Endodermal cell (in vitro differentiated cells): ENCODE data around the gene SUCLG2. TPM values are rescaled to one million over a fixed set of nuclear protein-coding genes. Genes with fewer than 3 reads are reported as not detected.

ENCODE experiments used
- DNase-seq: peaks from one replicate; pipeline ENCODE4 v3.0.0-alpha.2; 2017
- H3K27ac ChIP-seq: 2 replicates; pipeline ENCODE4 v1.5.1; 2013; ENCODE audit warnings: mild to moderate bottlenecking, low read depth, low read length, moderate library complexity
- H3K27me3 ChIP-seq: 2 replicates; pipeline ENCODE4 v1.6.1; 2013; ENCODE audit warnings: mild to moderate bottlenecking, low read length, moderate library complexity; ENCODE audit not compliant: insufficient read depth, control insufficient read depth, poor library complexity, severe bottlenecking
- H3K36me3 ChIP-seq: 2 replicates; pipeline ENCODE4 v1.7.0; 2013; ENCODE audit warnings: mild to moderate bottlenecking, low read length, moderate library complexity; ENCODE audit not compliant: control insufficient read depth, insufficient read depth
- H3K4me1 ChIP-seq: one replicate; pipeline ENCODE4 v1.7.0; 2013; ENCODE audit warnings: low read length; ENCODE audit not compliant: control insufficient read depth, insufficient read depth
- H3K4me3 ChIP-seq: 2 replicates; pipeline ENCODE4 v1.5.1; 2013; ENCODE audit warnings: mild to moderate bottlenecking, low read length, moderate library complexity
- H3K9ac ChIP-seq: 2 replicates; pipeline ENCODE4 v1.6.1; 2013; ENCODE audit warnings: mild to moderate bottlenecking, low read length, moderate library complexity; ENCODE audit not compliant: poor library complexity, severe bottlenecking; ENCODE audit errors: extremely low read depth
- H3K9me3 ChIP-seq: 2 replicates; pipeline ENCODE4 v1.6.1; 2013; ENCODE audit warnings: mild to moderate bottlenecking, low read length, moderate library complexity; ENCODE audit not compliant: control insufficient read depth
- H3K27ac Mint-ChIP-seq: 2 replicates; pipeline ENCODE4 v1.8.0; 2020; ENCODE audit warnings: mixed read lengths
- H3K27me3 Mint-ChIP-seq: 2 replicates; pipeline ENCODE4 v1.8.0; 2021; ENCODE audit warnings: mild to moderate bottlenecking, mixed read lengths; ENCODE audit not compliant: insufficient read depth
- H3K36me3 Mint-ChIP-seq: 2 replicates; pipeline ENCODE4 v1.8.0; 2020; ENCODE audit warnings: low read depth, mixed read lengths
- H3K4me1 Mint-ChIP-seq: 2 replicates; pipeline ENCODE4 v1.8.0; 2020; ENCODE audit warnings: mixed read lengths
- H3K4me3 Mint-ChIP-seq: 2 replicates; pipeline ENCODE4 v1.8.0; 2020; ENCODE audit warnings: mild to moderate bottlenecking, moderate library complexity, mixed read lengths
- H3K9me3 Mint-ChIP-seq: 2 replicates; pipeline ENCODE4 v1.8.0; 2020; ENCODE audit warnings: mild to moderate bottlenecking, mixed read lengths
- CTCF ChIP-seq: fragments of 200-600 bp; sonication (generic); conservative IDR thresholded peaks from 2 replicates; pipeline ENCODE4 v1.5.0; 2021; ENCODE audit warnings: antibody characterized with exemption, mild to moderate bottlenecking
- WGBS, 2 experiments: methylation state at CpG; one replicate each; pipeline versions ENCODE4 v1.1.5 to v1.1.7; 2013; ENCODE audit warnings: missing lambda C conversion rate in 2 of 2, mixed read lengths in 1 of 2; ENCODE audit not compliant: insufficient coverage in 1 of 2, insufficient read length in 1 of 2; 5-methylcytosine and 5-hydroxymethylcytosine counted together
- total RNA-seq, 2 donors: library from RNA; stranded (reverse); fragmentation: NEBNext Ultra II Directional in 1 of 2; extraction: Animal tissue kit (Norgen Biotek cat#: 25700) in 1 of 2; gene quantifications; 2 replicates in 1 of 2; 3 replicates in 1 of 2; pipeline ENCODE4 v1.2.1, GENCODE V29; 2021

SUCLG2 gene
- total RNA-seq, 2 donors from 2014 or later, result 42.4 to 57.3 TPM

DNA sequence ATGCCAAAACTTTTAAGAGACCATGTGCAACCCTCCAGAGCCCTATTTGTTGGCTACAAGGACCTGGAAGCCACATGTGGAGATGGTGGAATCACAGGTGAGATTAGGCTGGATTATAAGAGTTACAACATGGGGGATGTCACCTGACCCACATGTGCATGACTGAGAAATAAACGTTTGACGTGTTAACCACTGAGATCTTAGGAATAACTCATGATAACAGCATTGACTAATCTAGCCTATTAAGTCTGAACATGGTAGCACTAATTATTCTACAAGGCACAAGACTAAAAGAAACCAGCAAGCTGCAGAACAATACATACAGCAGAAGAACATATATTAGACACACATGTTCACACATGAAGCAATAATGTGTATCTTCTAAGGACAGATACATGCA lies 38.4 kb downstream of the SUCLG2 start:
- no peak overlapping the region for H3K9ac ChIP-seq
- Mint-ChIP-seq H3K27ac (no peak overlapping the region), H3K9me3 (no peaks in the 10 kb centered on the region), H3K27me3 (no peaks in the 10 kb centered on the region), H3K4me3 (no peak overlapping the region), H3K4me1 (peaks cover 17% of the 10 kb centered on the region), H3K36me3 (peaks cover 26% of the 10 kb centered on the region)
- peaks cover 4% of the 10 kb centered on the region for H3K4me1 ChIP-seq
- no peak overlapping the region for H3K27ac ChIP-seq
- H3K9me3 ChIP-seq, result no peaks in the 10 kb centered on the region
- no peak for TF ChIP-seq CTCF
- H3K36me3 ChIP-seq, result peaks cover 5% of the 10 kb centered on the region
- H3K4me3 ChIP-seq, result no peak overlapping the region
- 93 to 94% methylated on average over 2 of the region's 2 CpGs for WGBS, 2 experiments
- DNase-seq, result no peak
- no peaks in the 10 kb centered on the region for H3K27me3 ChIP-seq

DNA sequence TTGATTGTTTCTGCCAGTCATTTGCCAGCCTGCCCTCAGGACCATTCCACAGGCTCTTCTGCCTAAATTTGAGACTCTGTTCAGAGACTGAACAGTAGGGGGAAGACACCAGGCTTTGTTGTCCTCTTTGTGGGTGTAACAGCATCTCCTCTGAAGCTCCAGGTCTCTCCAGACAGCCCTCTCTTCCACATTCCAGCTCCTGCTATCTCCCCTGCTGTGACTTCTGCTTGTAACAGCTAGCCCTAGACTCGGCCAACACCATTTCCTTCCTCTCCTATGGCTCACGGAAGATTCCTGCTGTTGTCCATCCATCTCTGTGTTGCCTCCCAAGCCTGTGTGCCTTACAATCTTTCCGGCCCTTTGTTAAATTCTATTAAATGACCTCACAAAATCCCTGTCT lies 40.2 kb downstream of the SUCLG2 start:
- Histone ChIP-seq H3K9ac (no peak overlapping the region), H3K27ac (no peak overlapping the region), H3K4me3 (no peak overlapping the region), H3K36me3 (peaks cover 18% of the 10 kb centered on the region), H3K9me3 (no peaks in the 10 kb centered on the region), H3K4me1 (peaks cover 4% of the 10 kb centered on the region), H3K27me3 (no peaks in the 10 kb centered on the region)
- peaks cover 3% of the 10 kb centered on the region for H3K9me3 Mint-ChIP-seq
- H3K27me3 Mint-ChIP-seq, result no peaks in the 10 kb centered on the region
- 65 to 78% methylated on average over 2 to 3 of the region's 3 CpGs for WGBS, 2 experiments
- H3K4me3 Mint-ChIP-seq, result no peak overlapping the region
- H3K4me1 Mint-ChIP-seq, result peaks cover 19% of the 10 kb centered on the region
- TF ChIP-seq CTCF, result peak; percentile 25
- H3K36me3 Mint-ChIP-seq, result peaks cover 32% of the 10 kb centered on the region
- DNase-seq, result peak; percentile 70
- H3K27ac Mint-ChIP-seq, result no peak overlapping the region

DNA sequence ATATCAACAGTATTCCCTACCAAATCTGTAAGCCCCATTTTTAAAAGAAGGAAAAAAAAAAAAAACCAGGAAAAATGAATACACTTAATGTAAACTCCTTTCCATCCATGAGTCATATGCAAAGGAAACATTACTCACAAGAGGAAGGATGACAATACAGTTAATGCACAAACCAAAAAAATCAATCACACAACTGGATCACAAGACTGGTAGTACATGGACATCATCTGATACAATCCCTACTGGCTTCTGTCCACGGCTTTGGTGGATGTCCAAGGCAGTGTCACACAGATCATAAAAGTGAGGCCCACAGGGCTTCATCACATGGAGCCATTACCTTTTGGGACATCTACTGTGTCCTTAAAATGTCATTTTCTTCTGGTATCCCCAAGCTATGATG lies 44.0 kb downstream of the SUCLG2 start:
- no peaks in the 10 kb centered on the region for H3K27me3 ChIP-seq
- H3K4me3 Mint-ChIP-seq, result no peak overlapping the region
- H3K4me1 ChIP-seq, result peaks cover 4% of the 10 kb centered on the region
- H3K27ac ChIP-seq, result no peak overlapping the region
- no peak overlapping the region for H3K4me3 ChIP-seq
- H3K9me3 Mint-ChIP-seq, result peaks cover 3% of the 10 kb centered on the region
- DNase-seq, result no peak
- H3K27me3 Mint-ChIP-seq, result no peaks in the 10 kb centered on the region
- H3K9ac ChIP-seq, result no peak overlapping the region
- H3K36me3 Mint-ChIP-seq, result peaks cover 43% of the 10 kb centered on the region
- no peaks in the 10 kb centered on the region for H3K9me3 ChIP-seq
- H3K27ac Mint-ChIP-seq, result no peak overlapping the region
- WGBS, 2 experiments, result 87 to 100% methylated on average over 1 of the region's 1 CpG
- H3K4me1 Mint-ChIP-seq, result peaks cover 19% of the 10 kb centered on the region
- peaks cover 27% of the 10 kb centered on the region for H3K36me3 ChIP-seq
- no peak for TF ChIP-seq CTCF
